Naive thymus-derived CD8-positive, alpha-beta T cell (primary cell): Measurements from ENCODE around the gene TSKU. TPM values are rescaled to one million over a fixed set of nuclear protein-coding genes. Genes with fewer than 3 reads are reported as not detected.

Source experiments
- ATAC-seq, 2 donors: fragments of 150-1000 bp; cut with Tn5 transposase in 1 of 2; sonication (Bioruptor Pico), chemical (Tn5 transposase) in 1 of 2; 1 replicate in 1 of 2; 2 replicates in 1 of 2; pipeline ENCODE4 v1.10.0; 2021; ENCODE audit warnings: mild to moderate bottlenecking in 2 of 2, moderate library complexity in 2 of 2
- POLR2A ChIA-PET: fragments of 350-600 bp; sonication (Branson Sonifier 250); formaldehyde crosslinking; loops from one replicate; lab custom pipeline; 2021; ENCODE audit warnings: antibody characterized with exemption; lab: Charles Lee
- DNase-seq, 10 donors: peaks; one replicate each; pipeline versions ENCODE4 v3.0.0 to v3.0.0-alpha.2; 2020 to 2022
- H3K27ac Mint-ChIP-seq, 10 donors: one replicate each; pipeline ENCODE4 v1.8.0; 2020 to 2022; ENCODE audit warnings: mild to moderate bottlenecking in 10 of 10, mixed read lengths in 10 of 10, moderate library complexity in 4 of 10, inconsistent platforms in 1 of 10
- H3K27me3 Mint-ChIP-seq, 5 donors: one replicate each; pipeline ENCODE4 v1.8.0; 2021 to 2022; ENCODE audit warnings: mixed read lengths in 5 of 5
- H3K36me3 Mint-ChIP-seq, 3 donors: one replicate each; pipeline ENCODE4 v1.8.0; 2020 to 2022; ENCODE audit warnings: mixed read lengths in 3 of 3, mild to moderate bottlenecking in 2 of 3, inconsistent platforms in 1 of 3
- H3K4me1 Mint-ChIP-seq, 4 donors: one replicate each; pipeline ENCODE4 v1.8.0; 2021 to 2022; ENCODE audit warnings: mixed read lengths in 4 of 4
- H3K4me3 Mint-ChIP-seq, 10 donors: one replicate each; pipeline ENCODE4 v1.8.0; 2020 to 2022; ENCODE audit warnings: mild to moderate bottlenecking in 10 of 10, mixed read lengths in 10 of 10, moderate library complexity in 6 of 10, inconsistent platforms in 1 of 10
- H3K9me3 Mint-ChIP-seq, 9 donors: one replicate each; pipeline ENCODE4 v1.8.0; 2020 to 2022; ENCODE audit warnings: mixed read lengths in 9 of 9, mild to moderate bottlenecking in 3 of 9, inconsistent platforms in 1 of 9, moderate library complexity in 1 of 9
- polyA plus RNA-seq, 3 donors: library from polyadenylated mRNA; unstranded; fragments of 300-500 nt; fragmentation: Illumina TruSeq; gene quantifications; one replicate each; pipeline ENCODE4 v1.2.3, GENCODE V29; 2021
- total RNA-seq, 8 experiments: library from RNA in 2 of 8; stranded (reverse) in 2 of 8; gene quantifications; one replicate each; pipeline ENCODE4 v1.2.3 and lab custom pipeline; 2021 to 2026

TSKU gene
- total and polyA plus RNA-seq, 5 experiments from 2014 or later, result not detected

- Mint-ChIP-seq H3K27ac (no peak overlapping the region), H3K27me3 (peaks cover 14 to 40% (median 16%) of the 10 kb centered on the region in 5 donors)
Measured at GRCh38 chr11:76777876-76778275, 5.3 kb upstream of the TSKU start.

GRCh38 chr11:76778874-76779273 is 4.3 kb upstream of the TSKU start:
- DNase-seq (no peak), ATAC-seq (no peak)
- Mint-ChIP-seq H3K4me3 (no peak overlapping the region), H3K27me3 (peaks cover 14 to 40% (median 16%) of the 10 kb centered on the region in 5 donors), H3K4me1 (peaks cover 5 to 9% (median 7%) of the 10 kb centered on the region in 4 donors), H3K27ac (no peak overlapping the region), H3K9me3 (peaks cover 12 to 37% (median 22%) of the 10 kb centered on the region in 9 donors), H3K36me3 (peaks cover 0 to 32% (median 15%) of the 10 kb centered on the region in 3 donors)
- POLR2A ChIA-PET, result no interaction called here

More at GRCh38 chr11:76777876-76778275, 5.3 kb upstream of the TSKU start:
- H3K4me3 Mint-ChIP-seq, result no peak overlapping the region
- ATAC-seq, result no peak
- peaks cover 0 to 32% (median 15%) of the 10 kb centered on the region in 3 donors for H3K36me3 Mint-ChIP-seq
- POLR2A ChIA-PET, result no interaction called here
- no peak for DNase-seq
- H3K9me3 Mint-ChIP-seq, result peaks cover 12 to 37% (median 22%) of the 10 kb centered on the region in 9 donors
- peaks cover 4 to 8% (median 6%) of the 10 kb centered on the region in 4 donors for H3K4me1 Mint-ChIP-seq

GRCh38 chr11:76781046-76781801 is 1.9 kb upstream of the TSKU start:
- ATAC-seq (no peak), DNase-seq (no peak)
- H3K9me3 Mint-ChIP-seq, result peaks cover 4 to 22% (median 14%) of the 10 kb centered on the region in 9 donors
- peak overlapping the region in 3 of 10 donors; percentile 10 to 29 (median 17) for H3K4me3 Mint-ChIP-seq
- H3K27me3 Mint-ChIP-seq, result peaks cover 23 to 52% (median 33%) of the 10 kb centered on the region in 5 donors
- peaks cover 5 to 9% (median 9%) of the 10 kb centered on the region in 4 donors for H3K4me1 Mint-ChIP-seq
- no peak overlapping the region for H3K27ac Mint-ChIP-seq
- POLR2A ChIA-PET, result no interaction called here
- peaks cover 0 to 22% (median 12%) of the 10 kb centered on the region in 3 donors for H3K36me3 Mint-ChIP-seq

GRCh38 chr11:76781807-76782530 is 1.2 kb upstream of the TSKU start:
- POLR2A ChIA-PET, result interaction anchor here (0.7 kb wide), 1 partner anchor 224 kb away, joined by 5 read pairs; no protein-coding TSS in a partner anchor
- Mint-ChIP-seq H3K36me3 (peaks cover 0 to 14% (median 4%) of the 10 kb centered on the region in 3 donors), H3K4me1 (peaks cover 5 to 9% (median 9%) of the 10 kb centered on the region in 4 donors), H3K27me3 (peaks cover 21 to 53% (median 33%) of the 10 kb centered on the region in 5 donors), H3K4me3 (peak overlapping the region; percentile 17 to 89 (median 75)), H3K27ac (no peak overlapping the region), H3K9me3 (peaks cover 2 to 14% (median 7%) of the 10 kb centered on the region in 9 donors)
- DNase-seq, result no peak
- no peak for ATAC-seq

- H3K27me3 Mint-ChIP-seq, result peaks cover 21 to 48% (median 37%) of the 10 kb centered on the region in 5 donors
- DNase-seq, result peak in 2 of 10 donors; percentile 16
- peak; percentile 70 to 73 for ATAC-seq
- POLR2A ChIA-PET, result interaction anchor here (0.7 kb wide), 3 partner anchors 25 to 225 kb away, joined by 3 to 5 read pairs (median 3); no protein-coding TSS in a partner anchor
- H3K36me3 Mint-ChIP-seq, result peaks cover 0 to 8% (median 0%) of the 10 kb centered on the region in 3 donors
- H3K4me3 Mint-ChIP-seq, result peak overlapping the region; percentile 74 to 90 (median 81)
- peaks cover 0 to 7% (median 0%) of the 10 kb centered on the region in 9 donors for H3K9me3 Mint-ChIP-seq
- peak overlapping the region in 4 of 10 donors; percentile 12 to 77 (median 60) for H3K27ac Mint-ChIP-seq
- peaks cover 5 to 9% (median 9%) of the 10 kb centered on the region in 4 donors for H3K4me1 Mint-ChIP-seq
Measured at GRCh38 chr11:76782531-76783293, 444 bp upstream of the TSKU start.

- Mint-ChIP-seq H3K4me3 (peak overlapping the region in 7 of 10 donors; percentile 8 to 74 (median 45)), H3K9me3 (no peaks in the 10 kb centered on the region), H3K36me3 (no peaks in the 10 kb centered on the region), H3K27ac (no peak overlapping the region), H3K27me3 (peaks cover 13 to 36% (median 30%) of the 10 kb centered on the region in 5 donors), H3K4me1 (peaks cover 5 to 9% (median 9%) of the 10 kb centered on the region in 4 donors)
- DNase-seq, result no peak
- POLR2A ChIA-PET, result no interaction called here
- no peak for ATAC-seq
Measured at GRCh38 chr11:76783896-76784813, 999 bp downstream of the TSKU start.

- H3K36me3 Mint-ChIP-seq, result no peaks in the 10 kb centered on the region
- peaks cover 5 to 9% (median 9%) of the 10 kb centered on the region in 4 donors for H3K4me1 Mint-ChIP-seq
- H3K27me3 Mint-ChIP-seq, result peaks cover 13 to 34% (median 27%) of the 10 kb centered on the region in 5 donors
- ATAC-seq (no peak), DNase-seq (no peak)
- H3K27ac Mint-ChIP-seq, result peak overlapping the region in 1 of 10 donors; percentile 50
- POLR2A ChIA-PET, result no interaction called here
- H3K9me3 Mint-ChIP-seq, result no peaks in the 10 kb centered on the region
- H3K4me3 Mint-ChIP-seq, result peak overlapping the region in 3 of 10 donors; percentile 12 to 63 (median 42)
Measured at GRCh38 chr11:76785513-76785912, 2.4 kb downstream of the TSKU start.

GRCh38 chr11:76786016-76786415 is 2.9 kb downstream of the TSKU start:
- H3K27me3 Mint-ChIP-seq, result peaks cover 13 to 34% (median 27%) of the 10 kb centered on the region in 5 donors
- no peak overlapping the region for H3K27ac Mint-ChIP-seq
- peak overlapping the region in 1 of 10 donors; percentile 42 for H3K4me3 Mint-ChIP-seq
- H3K9me3 Mint-ChIP-seq, result peaks cover 0 to 3% (median 0%) of the 10 kb centered on the region in 9 donors
- H3K36me3 Mint-ChIP-seq, result peaks cover 0 to under 1% (median 0%) of the 10 kb centered on the region in 3 donors
- DNase-seq, result no peak
- no peak for ATAC-seq
- H3K4me1 Mint-ChIP-seq, result peaks cover 5 to 9% (median 9%) of the 10 kb centered on the region in 4 donors
- POLR2A ChIA-PET, result no interaction called here

GRCh38 chr11:76786441-76787014 is 3.4 kb downstream of the TSKU start:
- H3K27me3 Mint-ChIP-seq, result peaks cover 13 to 34% (median 26%) of the 10 kb centered on the region in 5 donors
- H3K4me3 Mint-ChIP-seq, result no peak overlapping the region
- ATAC-seq (no peak), DNase-seq (no peak)
- POLR2A ChIA-PET, result no interaction called here
- H3K36me3 Mint-ChIP-seq, result peaks cover 0 to 2% (median 0%) of the 10 kb centered on the region in 3 donors
- no peak overlapping the region for H3K27ac Mint-ChIP-seq
- H3K9me3 Mint-ChIP-seq, result peaks cover 0 to 3% (median 0%) of the 10 kb centered on the region in 9 donors
- H3K4me1 Mint-ChIP-seq, result peaks cover 5 to 9% (median 9%) of the 10 kb centered on the region in 4 donors

- Mint-ChIP-seq H3K27ac (no peak overlapping the region), H3K9me3 (peaks cover 0 to 3% (median 0%) of the 10 kb centered on the region in 9 donors), H3K36me3 (peaks cover 0 to 2% (median 0%) of the 10 kb centered on the region in 3 donors), H3K4me3 (peak overlapping the region in 1 of 10 donors; percentile 26), H3K4me1 (peaks cover 5 to 9% (median 7%) of the 10 kb centered on the region in 4 donors), H3K27me3 (peaks cover 13 to 34% (median 22%) of the 10 kb centered on the region in 5 donors)
- DNase-seq (no peak), ATAC-seq (no peak)
- POLR2A ChIA-PET, result no interaction called here
Measured at GRCh38 chr11:76787271-76787670, 4.1 kb downstream of the TSKU start.
